Tongue (tissue), 2 donors: ENCODE data around the gene TXNDC9. TPM values are rescaled to one million over a fixed set of nuclear protein-coding genes. Genes with fewer than 3 reads are reported as not detected.
A peak's percentile ranks its signal among the peaks of the same experiment; 100 is the strongest.
"Not testable (repeated sequence)": the region's sequence is repeated elsewhere in the genome, so short reads cannot be mapped to it uniquely, and the experiment has no call there.

Source experiments
- DNase-seq: peaks from one replicate; pipeline ENCODE4 v3.0.0-alpha.2; 2015
- total RNA-seq: library from RNA; depleted of rRNA; stranded (reverse); fragments of >200 nt; gene quantifications from one replicate; pipeline ENCODE4 v1.2.3, GENCODE V29; 2014

Gene TXNDC9
- total RNA-seq, 1 donor from 2014 or later: 39.9 TPM

GRCh38 chr2:99325384-99325783, 10.7 kb downstream of the TXNDC9 start:
- DNase-seq: no peak

GRCh38 chr2:99317873-99318200, 18.3 kb downstream of the TXNDC9 start:
- not testable (repeated sequence) for DNase-seq

- no peak for DNase-seq
Observed at GRCh38 chr2:99317161-99317872, 18.8 kb downstream of the TXNDC9 start.

- not testable (repeated sequence) for DNase-seq
Observed at GRCh38 chr2:99301097-99301496, 35.0 kb downstream of the TXNDC9 start, which contains the start of gene LYG1. Gene LYG1 (minus strand): TSS chr2:99301197. CDS start chr2:99295670, 5,527 bp downstream.

GRCh38 chr2:99299580-99299979, 36.6 kb downstream of the TXNDC9 start:
- DNase-seq: no peak

- DNase-seq: no peak
Observed at GRCh38 chr2:99297994-99298393, 38.1 kb downstream of the TXNDC9 start.

GRCh38 chr2:99285526-99285925, 50.6 kb downstream of the TXNDC9 start:
- peak; percentile 12 for DNase-seq

GRCh38 chr2:99279969-99280695, 56.0 kb downstream of the TXNDC9 start:
- no peak for DNase-seq

GRCh38 chr2:99278793-99279291, 57.3 kb downstream of the TXNDC9 start:
- no peak for DNase-seq

GRCh38 chr2:99278195-99278765, 57.9 kb downstream of the TXNDC9 start:
- not testable (repeated sequence) for DNase-seq

- no peak for DNase-seq
Observed at GRCh38 chr2:99275882-99276281, 60.3 kb downstream of the TXNDC9 start.

Other genes with a start within 250 kb of the TXNDC9 start
- gene C2orf15, start 194.6 kb downstream of the TXNDC9 start, total RNA-seq: 0.92 TPM
- 2.9 TPM for gene TSGA10, start 181.4 kb downstream of the TXNDC9 start, total RNA-seq
- gene LIPT1, start 181.4 kb downstream of the TXNDC9 start, total RNA-seq: 7.6 TPM
- gene MITD1, start 155.3 kb downstream of the TXNDC9 start, total RNA-seq: 24.1 TPM
- 53.2 TPM for gene MRPL30, start 155.1 kb downstream of the TXNDC9 start, total RNA-seq
- gene LYG2, start 80.7 kb downstream of the TXNDC9 start, total RNA-seq: not detected
- 0.41 TPM for gene LYG1, start 35.1 kb downstream of the TXNDC9 start, total RNA-seq
- gene EIF5B, start 1.1 kb upstream of the TXNDC9 start, total RNA-seq: 29.1 TPM
- gene REV1, start 153.7 kb upstream of the TXNDC9 start, total RNA-seq: 83.9 TPM